Measurements from ENCODE around the gene CACNA1C. TPM values are rescaled to one million over a fixed set of nuclear protein-coding genes. Genes with fewer than 3 reads are reported as not detected.

Gene CACNA1C
- total and polyA plus RNA-seq, 4 donors, result 4.3 to 114 (median 46.3) TPM

DNA sequence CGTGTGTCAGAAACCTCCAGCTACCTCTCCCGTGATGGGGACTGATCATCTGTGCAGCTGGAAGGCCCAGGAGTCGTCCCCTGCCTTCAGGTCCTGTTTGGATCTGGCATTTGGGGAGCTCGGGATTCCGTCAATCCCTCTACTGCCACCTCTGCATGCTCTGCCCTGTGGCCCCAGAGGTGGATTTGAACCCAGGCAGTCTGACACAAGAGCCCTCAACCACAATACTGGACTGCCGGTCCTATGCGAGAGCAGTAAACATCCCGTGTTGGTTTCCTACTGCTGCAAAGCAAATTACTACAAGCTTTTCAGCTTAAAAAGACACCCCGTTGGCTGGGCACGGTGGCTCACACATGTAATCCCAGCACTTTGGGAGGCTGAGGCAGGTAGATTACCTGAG is 620.1 kb downstream of the CACNA1C start:
- no peak for ATAC-seq (ENCODE audit: low FRiP score)
- Histone ChIP-seq H3K4me1 (ENCODE audit: control insufficient read depth in 1 of 2, insufficient read depth in 2 of 2, low read length in 2 of 2) (no peaks in the 10 kb centered on the region), H3K4me3 (ENCODE audit: low read length in 2 of 2) (no peak overlapping the region), H3K9me3 (ENCODE audit: control insufficient read depth, low read length) (no peaks in the 10 kb centered on the region), H3K27ac (ENCODE audit: low read depth in 1 of 2, low read length in 2 of 2) (no peak overlapping the region), H3K36me3 (ENCODE audit: control insufficient read depth in 1 of 2, insufficient read depth in 2 of 2, low read length in 1 of 2) (peaks cover 0 to 8% of the 10 kb centered on the region in 2 donors), H3K27me3 (ENCODE audit: control insufficient read depth in 1 of 2, insufficient read depth in 2 of 2, low read length in 1 of 2) (no peaks in the 10 kb centered on the region)
- intact Hi-C loops (cut with DNase I), result no loop called here
- WGBS, 2 donors, result 94% methylated on average over 10 of the region's 10 CpGs
- DNase-seq, result peak in 1 of 2 donors; percentile 33

GRCh38 chr12:2673966-2674810 is 621.4 kb downstream of the CACNA1C start:
- DNase-seq, result peak in 1 of 2 donors; percentile 70
- 90 to 92% methylated on average over 17 to 18 of the region's 18 CpGs for WGBS, 2 donors
- no peak for ATAC-seq (ENCODE audit: low FRiP score)
- Histone ChIP-seq H3K4me1 (ENCODE audit: control insufficient read depth in 1 of 2, insufficient read depth in 2 of 2, low read length in 2 of 2) (no peaks in the 10 kb centered on the region), H3K27me3 (ENCODE audit: control insufficient read depth in 1 of 2, insufficient read depth in 2 of 2, low read length in 1 of 2) (no peaks in the 10 kb centered on the region), H3K27ac (ENCODE audit: low read depth in 1 of 2, low read length in 2 of 2) (no peak overlapping the region), H3K36me3 (ENCODE audit: control insufficient read depth in 1 of 2, insufficient read depth in 2 of 2, low read length in 1 of 2) (peaks cover 0 to 2% of the 10 kb centered on the region in 2 donors), H3K4me3 (ENCODE audit: low read length in 2 of 2) (no peak overlapping the region), H3K9me3 (ENCODE audit: control insufficient read depth, low read length) (no peaks in the 10 kb centered on the region)
- intact Hi-C loops (cut with DNase I), result no loop called here

GRCh38 chr12:2675776-2676175 is 623.0 kb downstream of the CACNA1C start:
- WGBS, 2 donors, result 70 to 71% methylated on average over 6 of the region's 6 CpGs
- peaks cover 0 to 5% of the 10 kb centered on the region in 2 donors for H3K36me3 ChIP-seq (ENCODE audit: control insufficient read depth in 1 of 2, insufficient read depth in 2 of 2, low read length in 1 of 2)

DNA sequence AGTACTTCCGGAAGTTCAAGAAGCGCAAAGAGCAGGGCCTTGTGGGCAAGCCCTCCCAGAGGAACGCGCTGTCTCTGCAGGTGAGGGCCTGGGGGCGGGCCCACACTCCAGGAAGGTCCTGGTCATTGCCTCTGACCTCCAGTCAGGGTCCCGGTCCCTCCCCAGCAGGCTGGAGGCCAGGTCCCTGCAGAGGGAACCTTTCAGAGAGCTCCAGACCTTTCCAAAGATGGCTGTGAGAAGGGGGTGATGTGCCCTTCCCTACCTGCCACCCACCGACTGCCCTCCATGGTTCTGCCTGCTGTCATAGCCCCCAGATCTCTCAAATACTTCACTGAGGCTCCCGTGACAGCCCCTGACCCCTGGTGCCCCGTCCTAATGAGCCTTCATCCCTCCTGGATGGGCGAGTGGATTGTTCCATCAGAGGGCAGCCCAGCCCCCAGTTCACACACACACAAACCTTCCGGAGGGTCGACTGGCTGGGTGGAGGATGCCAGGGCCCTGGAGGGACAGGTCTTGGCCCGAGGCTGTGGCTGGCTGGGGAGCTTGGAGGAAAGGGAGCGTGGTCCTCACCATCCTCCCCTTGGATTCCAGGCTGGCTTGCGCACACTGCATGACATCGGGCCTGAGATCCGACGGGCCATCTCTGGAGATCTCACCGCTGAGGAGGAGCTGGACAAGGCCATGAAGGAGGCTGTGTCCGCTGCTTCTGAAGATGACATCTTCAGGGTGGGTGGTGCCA is 624.5 kb downstream of the CACNA1C start:
- H3K9me3 ChIP-seq (ENCODE audit: control insufficient read depth, low read length), result no peaks in the 10 kb centered on the region
- peaks cover 0 to 5% of the 10 kb centered on the region in 2 donors for H3K36me3 ChIP-seq (ENCODE audit: control insufficient read depth in 1 of 2, insufficient read depth in 2 of 2, low read length in 1 of 2)
- 81 to 83% methylated on average over 20 of the region's 20 CpGs for WGBS, 2 donors
- intact Hi-C loops (cut with DNase I), result no loop called here
- ATAC-seq (ENCODE audit: low FRiP score), result no peak
- DNase-seq, result peak in 1 of 2 donors; percentile 71
- no peak overlapping the region for H3K4me3 ChIP-seq (ENCODE audit: low read length in 2 of 2)
- H3K27me3 ChIP-seq (ENCODE audit: control insufficient read depth in 1 of 2, insufficient read depth in 2 of 2, low read length in 1 of 2), result no peaks in the 10 kb centered on the region
- no peaks in the 10 kb centered on the region for H3K4me1 ChIP-seq (ENCODE audit: control insufficient read depth in 1 of 2, insufficient read depth in 2 of 2, low read length in 2 of 2)
- no peak overlapping the region for H3K27ac ChIP-seq (ENCODE audit: low read depth in 1 of 2, low read length in 2 of 2)

More at GRCh38 chr12:2675776-2676175, 623.0 kb downstream of the CACNA1C start:
- Histone ChIP-seq H3K27me3 (ENCODE audit: control insufficient read depth in 1 of 2, insufficient read depth in 2 of 2, low read length in 1 of 2) (no peaks in the 10 kb centered on the region), H3K9me3 (ENCODE audit: control insufficient read depth, low read length) (no peaks in the 10 kb centered on the region), H3K27ac (ENCODE audit: low read depth in 1 of 2, low read length in 2 of 2) (no peak overlapping the region), H3K4me1 (ENCODE audit: control insufficient read depth in 1 of 2, insufficient read depth in 2 of 2, low read length in 2 of 2) (no peaks in the 10 kb centered on the region), H3K4me3 (ENCODE audit: low read length in 2 of 2) (no peak overlapping the region)
- intact Hi-C loops (cut with DNase I), result no loop called here
- ATAC-seq (ENCODE audit: low FRiP score) (no peak), DNase-seq (no peak)

DNA sequence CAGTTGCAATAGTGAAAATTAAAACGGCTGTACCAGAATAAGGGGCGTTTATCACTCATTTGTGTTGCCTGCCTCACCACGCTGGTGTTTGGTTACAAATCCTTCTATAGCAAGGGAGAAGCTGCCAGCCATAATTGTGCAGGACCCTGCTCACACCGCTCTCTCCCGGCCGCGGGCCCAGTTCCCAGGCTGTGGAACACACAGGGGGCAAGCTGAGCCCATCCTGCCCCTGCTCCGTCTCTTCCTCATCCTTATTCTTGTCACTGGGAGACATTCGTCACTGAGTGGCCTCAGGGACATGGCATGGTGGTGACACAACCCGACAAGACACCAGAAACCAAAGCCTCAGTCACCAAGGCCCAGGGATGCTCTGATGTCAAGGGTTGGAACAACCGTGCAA is 625.6 kb downstream of the CACNA1C start:
- H3K36me3 ChIP-seq (ENCODE audit: control insufficient read depth in 1 of 2, insufficient read depth in 2 of 2, low read length in 1 of 2), result peaks cover 0 to 4% of the 10 kb centered on the region in 2 donors

DNA sequence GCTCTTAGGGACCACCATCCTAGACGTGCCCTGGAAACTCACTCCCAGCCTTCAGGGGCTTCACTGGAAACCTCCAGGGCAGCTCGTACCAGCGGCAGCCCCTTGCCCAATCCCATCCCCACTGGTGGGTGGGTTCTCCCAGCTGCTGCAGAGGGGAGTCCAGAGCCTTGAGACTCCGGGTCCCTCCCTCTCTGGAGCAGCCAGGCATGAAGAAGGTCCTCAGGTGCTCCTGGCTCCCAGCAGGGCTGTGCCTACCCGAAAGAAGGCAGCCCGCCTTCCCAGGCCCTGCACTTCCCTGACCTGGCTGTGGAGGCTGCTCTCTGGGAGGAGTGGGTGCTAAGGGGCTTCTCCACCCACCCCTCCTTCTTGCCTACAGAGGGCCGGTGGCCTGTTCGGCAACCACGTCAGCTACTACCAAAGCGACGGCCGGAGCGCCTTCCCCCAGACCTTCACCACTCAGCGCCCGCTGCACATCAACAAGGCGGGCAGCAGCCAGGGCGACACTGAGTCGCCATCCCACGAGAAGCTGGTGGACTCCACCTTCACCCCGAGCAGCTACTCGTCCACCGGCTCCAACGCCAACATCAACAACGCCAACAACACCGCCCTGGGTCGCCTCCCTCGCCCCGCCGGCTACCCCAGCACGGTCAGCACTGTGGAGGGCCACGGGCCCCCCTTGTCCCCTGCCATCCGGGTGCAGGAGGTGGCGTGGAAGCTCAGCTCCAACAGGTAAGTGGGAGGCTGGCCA is 626.5 kb downstream of the CACNA1C start:
- H3K4me1 ChIP-seq (ENCODE audit: control insufficient read depth in 1 of 2, insufficient read depth in 2 of 2, low read length in 2 of 2), result no peaks in the 10 kb centered on the region
- peak in 1 of 2 donors; percentile 62 for DNase-seq
- H3K36me3 ChIP-seq (ENCODE audit: control insufficient read depth in 1 of 2, insufficient read depth in 2 of 2, low read length in 1 of 2), result peaks cover 0 to 4% of the 10 kb centered on the region in 2 donors
- no peak overlapping the region for H3K27ac ChIP-seq (ENCODE audit: low read depth in 1 of 2, low read length in 2 of 2)
- no peaks in the 10 kb centered on the region for H3K9me3 ChIP-seq (ENCODE audit: control insufficient read depth, low read length)
- no peaks in the 10 kb centered on the region for H3K27me3 ChIP-seq (ENCODE audit: control insufficient read depth in 1 of 2, insufficient read depth in 2 of 2, low read length in 1 of 2)
- H3K4me3 ChIP-seq (ENCODE audit: low read length in 2 of 2), result no peak overlapping the region
- intact Hi-C loops (cut with DNase I), result no loop called here
- no peak for ATAC-seq (ENCODE audit: low FRiP score)
- WGBS, 2 donors, result 83 to 84% methylated on average over 33 of the region's 33 CpGs

More for the DNA sequence above, 625.6 kb downstream of the CACNA1C start:
- no peak overlapping the region for H3K27ac ChIP-seq (ENCODE audit: low read depth in 1 of 2, low read length in 2 of 2)
- DNase-seq (peak in 1 of 2 donors; percentile 32), ATAC-seq (ENCODE audit: low FRiP score) (no peak)
- 75 to 77% methylated on average over 11 of the region's 11 CpGs for WGBS, 2 donors
- no peaks in the 10 kb centered on the region for H3K27me3 ChIP-seq (ENCODE audit: control insufficient read depth in 1 of 2, insufficient read depth in 2 of 2, low read length in 1 of 2)
- intact Hi-C loops (cut with DNase I), result no loop called here
- no peak overlapping the region for H3K4me3 ChIP-seq (ENCODE audit: low read length in 2 of 2)
- H3K4me1 ChIP-seq (ENCODE audit: control insufficient read depth in 1 of 2, insufficient read depth in 2 of 2, low read length in 2 of 2), result no peaks in the 10 kb centered on the region
- H3K9me3 ChIP-seq (ENCODE audit: control insufficient read depth, low read length), result no peaks in the 10 kb centered on the region

GRCh38 chr12:2679816-2680675 is 627.3 kb downstream of the CACNA1C start:
- Histone ChIP-seq H3K27me3 (ENCODE audit: control insufficient read depth in 1 of 2, insufficient read depth in 2 of 2, low read length in 1 of 2) (no peaks in the 10 kb centered on the region), H3K4me1 (ENCODE audit: control insufficient read depth in 1 of 2, insufficient read depth in 2 of 2, low read length in 2 of 2) (no peaks in the 10 kb centered on the region), H3K4me3 (ENCODE audit: low read length in 2 of 2) (no peak overlapping the region), H3K36me3 (ENCODE audit: control insufficient read depth in 1 of 2, insufficient read depth in 2 of 2, low read length in 1 of 2) (peaks cover 0 to 4% of the 10 kb centered on the region in 2 donors), H3K27ac (ENCODE audit: low read depth in 1 of 2, low read length in 2 of 2) (no peak overlapping the region), H3K9me3 (ENCODE audit: control insufficient read depth, low read length) (no peaks in the 10 kb centered on the region)
- DNase-seq (peak in 1 of 2 donors; percentile 67), ATAC-seq (ENCODE audit: low FRiP score) (no peak)
- WGBS, 2 donors, result 76 to 78% methylated on average over 18 of the region's 18 CpGs
- intact Hi-C loops (cut with DNase I), result loop anchor here in 1 of 2 donors (10.0 kb wide), 1 partner anchor 105 kb away; no protein-coding TSS in a partner anchor
